T-helper 2 cell treated with Interferon-gamma antibody and Interleukin-4, amounts not matched to agents 5 μg/mL and 100 μg/mL, for 36 hours (primary cell): ENCODE data around the gene HSF4.

ENCODE experiments used
- DNase-seq: peaks from one replicate; pipeline ENCODE4 v3.0.0; 2021; ENCODE audit warnings: low spot score
- H3K27ac Mint-ChIP-seq: one replicate; pipeline ENCODE4 v1.8.0; 2021; ENCODE audit warnings: mild to moderate bottlenecking, mixed read lengths
- H3K27me3 Mint-ChIP-seq: one replicate; pipeline ENCODE4 v1.8.0; 2021; ENCODE audit warnings: low read depth, mixed read lengths
- H3K36me3 Mint-ChIP-seq: one replicate; pipeline ENCODE4 v1.8.0; 2021; ENCODE audit warnings: low read depth, mixed read lengths
- H3K4me1 Mint-ChIP-seq: one replicate; pipeline ENCODE4 v1.8.0; 2021; ENCODE audit warnings: low read depth, mixed read lengths
- H3K4me3 Mint-ChIP-seq: one replicate; pipeline ENCODE4 v1.8.0; 2022; ENCODE audit warnings: mild to moderate bottlenecking, moderate library complexity, mixed read lengths
- H3K9me3 Mint-ChIP-seq: one replicate; pipeline ENCODE4 v1.8.0; 2021; ENCODE audit warnings: mixed read lengths

Gene HSF4

GRCh38 chr16:67145746-67146145 lies 18.8 kb upstream of the HSF4 start:
- H3K27me3 Mint-ChIP-seq: no peaks in the 10 kb centered on the region
- H3K4me3 Mint-ChIP-seq: no peak overlapping the region
- H3K27ac Mint-ChIP-seq: no peak overlapping the region
- H3K9me3 Mint-ChIP-seq: no peaks in the 10 kb centered on the region
- peaks cover 45% of the 10 kb centered on the region for H3K36me3 Mint-ChIP-seq
- no peaks in the 10 kb centered on the region for H3K4me1 Mint-ChIP-seq
- no peak for DNase-seq

- DNase-seq: no peak
- H3K36me3 Mint-ChIP-seq: peaks cover 43% of the 10 kb centered on the region
- no peaks in the 10 kb centered on the region for H3K27me3 Mint-ChIP-seq
- H3K4me1 Mint-ChIP-seq: peaks cover 2% of the 10 kb centered on the region
- no peak overlapping the region for H3K27ac Mint-ChIP-seq
- H3K4me3 Mint-ChIP-seq: no peak overlapping the region
- H3K9me3 Mint-ChIP-seq: no peaks in the 10 kb centered on the region
These were observed 17.8 kb upstream of the HSF4 start for GRCh38 chr16:67146523-67147357.

GRCh38 chr16:67147437-67148140 lies 17.0 kb upstream of the HSF4 start:
- H3K36me3 Mint-ChIP-seq: peaks cover 39% of the 10 kb centered on the region
- no peaks in the 10 kb centered on the region for H3K9me3 Mint-ChIP-seq
- H3K4me1 Mint-ChIP-seq: peaks cover 5% of the 10 kb centered on the region
- DNase-seq: no peak
- no peaks in the 10 kb centered on the region for H3K27me3 Mint-ChIP-seq
- H3K4me3 Mint-ChIP-seq: no peak overlapping the region
- no peak overlapping the region for H3K27ac Mint-ChIP-seq

GRCh38 chr16:67148221-67148620 lies 16.3 kb upstream of the HSF4 start:
- DNase-seq: no peak
- H3K27ac Mint-ChIP-seq: no peak overlapping the region
- no peak overlapping the region for H3K4me3 Mint-ChIP-seq
- H3K4me1 Mint-ChIP-seq: peaks cover 11% of the 10 kb centered on the region
- H3K9me3 Mint-ChIP-seq: no peaks in the 10 kb centered on the region
- H3K27me3 Mint-ChIP-seq: no peaks in the 10 kb centered on the region
- peaks cover 42% of the 10 kb centered on the region for H3K36me3 Mint-ChIP-seq

GRCh38 chr16:67148656-67149275 lies 15.8 kb upstream of the HSF4 start:
- DNase-seq: no peak
- Mint-ChIP-seq H3K27ac (no peak overlapping the region), H3K9me3 (no peaks in the 10 kb centered on the region), H3K4me3 (peak overlapping the region; percentile 44), H3K27me3 (no peaks in the 10 kb centered on the region), H3K36me3 (peaks cover 41% of the 10 kb centered on the region), H3K4me1 (peaks cover 15% of the 10 kb centered on the region)

GRCh38 chr16:67149276-67150046 lies 15.1 kb upstream of the HSF4 start:
- Mint-ChIP-seq H3K27me3 (no peaks in the 10 kb centered on the region), H3K9me3 (no peaks in the 10 kb centered on the region), H3K4me1 (peaks cover 19% of the 10 kb centered on the region), H3K4me3 (peak overlapping the region; percentile 44), H3K36me3 (peaks cover 38% of the 10 kb centered on the region), H3K27ac (no peak overlapping the region)
- DNase-seq: no peak

- Mint-ChIP-seq H3K27ac (no peak overlapping the region), H3K4me3 (peak overlapping the region; percentile 70), H3K36me3 (peaks cover 34% of the 10 kb centered on the region), H3K27me3 (no peaks in the 10 kb centered on the region), H3K9me3 (no peaks in the 10 kb centered on the region), H3K4me1 (peaks cover 19% of the 10 kb centered on the region)
- DNase-seq: peak; percentile 51
These were observed 14.3 kb upstream of the HSF4 start for GRCh38 chr16:67150047-67150832.

- Mint-ChIP-seq H3K9me3 (no peaks in the 10 kb centered on the region), H3K27me3 (no peaks in the 10 kb centered on the region), H3K4me1 (peaks cover 19% of the 10 kb centered on the region), H3K27ac (peak within 1 kb of the TSS; percentile 62), H3K4me3 (peak within 1 kb of the TSS; percentile 70), H3K36me3 (peaks cover 32% of the 10 kb centered on the region)
- no peak for DNase-seq
These were observed 13.6 kb upstream of the HSF4 start, which contains the start of gene B3GNT9 for GRCh38 chr16:67150833-67151396. Gene B3GNT9, minus strand, starts transcription at chr16:67150998. Its CDS starts 513 bp downstream, at chr16:67150485.

- Mint-ChIP-seq H3K9me3 (no peaks in the 10 kb centered on the region), H3K36me3 (peaks cover 36% of the 10 kb centered on the region), H3K4me1 (peaks cover 25% of the 10 kb centered on the region), H3K4me3 (peak overlapping the region; percentile 70), H3K27me3 (no peaks in the 10 kb centered on the region), H3K27ac (peak overlapping the region; percentile 62)
- no peak for DNase-seq
These were observed 13.0 kb upstream of the HSF4 start for GRCh38 chr16:67151431-67152097.

GRCh38 chr16:67154578-67155294 lies 9.8 kb upstream of the HSF4 start:
- DNase-seq: no peak
- Mint-ChIP-seq H3K27me3 (no peaks in the 10 kb centered on the region), H3K27ac (no peak overlapping the region), H3K36me3 (peaks cover 36% of the 10 kb centered on the region), H3K4me1 (peaks cover 47% of the 10 kb centered on the region), H3K9me3 (no peaks in the 10 kb centered on the region), H3K4me3 (peak overlapping the region; percentile 79)

- no peaks in the 10 kb centered on the region for H3K27me3 Mint-ChIP-seq
- no peaks in the 10 kb centered on the region for H3K9me3 Mint-ChIP-seq
- DNase-seq: peak; percentile 80
- H3K27ac Mint-ChIP-seq: no peak overlapping the region
- H3K4me1 Mint-ChIP-seq: peaks cover 49% of the 10 kb centered on the region
- H3K4me3 Mint-ChIP-seq: peak overlapping the region; percentile 79
- peaks cover 36% of the 10 kb centered on the region for H3K36me3 Mint-ChIP-seq
These were observed 9.0 kb upstream of the HSF4 start for GRCh38 chr16:67155295-67156142.
